ENCODE data around the gene LMAN2.

GRCh38 chr5:177297922-177298321, 53.5 kb downstream of the LMAN2 start:
- no peak for TF ChIP-seq TAF1 (IDR thresholded peaks at IDR 0.05; ENCODE audit: low read depth, low read length)
- TF ChIP-seq POU2F2 (IDR thresholded peaks at IDR 0.05; ENCODE audit: low read depth, low read length) = no peak
- no peak for TF ChIP-seq POLR2AphosphoS5 (IDR thresholded peaks at IDR 0.05; ENCODE audit: low read depth, low read length)
- TF ChIP-seq SPI1 (IDR thresholded peaks at IDR 0.05; ENCODE audit: low read depth, low read length) = no peak
- TF ChIP-seq POLR2A (IDR thresholded peaks at IDR 0.05; ENCODE audit: low read depth, low read length) = no peak
- no peak for TF ChIP-seq PAX5 (IDR thresholded peaks at IDR 0.05; ENCODE audit: insufficient read depth, low read length, severe bottlenecking)
